ENCODE data around the gene EEF2KMT.
A peak's percentile ranks its signal among the peaks of the same experiment; 100 is the strongest.
"Not testable (repeated sequence)": the region's sequence is repeated elsewhere in the genome, so short reads cannot be mapped to it uniquely, and the experiment has no call there.

The EEF2KMT gene

GRCh38 chr16:5097470-5098220 is at the start of gene EEF2KMT:
Gene EEF2KMT, minus strand, starts transcription at chr16:5097795. Its CDS starts 56 bp downstream, at chr16:5097739.
- in situ Hi-C loops (cut with MboI; ENCODE audit: low pct_unique_long_range_greater_than_20kb, low sequenced_read_pairs), result not testable (repeated sequence)
- peak; percentile 98 for DNase-seq

- DNase-seq; in situ Hi-C loops (cut with MboI; ENCODE audit: low pct_unique_long_range_greater_than_20kb, low sequenced_read_pairs): not testable (repeated sequence)
Measured at GRCh38 chr16:5144621-5144956, 47.0 kb upstream of the EEF2KMT start.

GRCh38 chr16:5143761-5144620 is 46.4 kb upstream of the EEF2KMT start:
- in situ Hi-C loops (cut with MboI; ENCODE audit: low pct_unique_long_range_greater_than_20kb, low sequenced_read_pairs), result no loop called here

GRCh38 chr16:5140151-5140550 is 42.6 kb upstream of the EEF2KMT start:
- DNase-seq; in situ Hi-C loops (cut with MboI; ENCODE audit: low pct_unique_long_range_greater_than_20kb, low sequenced_read_pairs): not testable (repeated sequence)

More at GRCh38 chr16:5143761-5144620, 46.4 kb upstream of the EEF2KMT start:
- DNase-seq, result no peak

- in situ Hi-C loops (cut with MboI; ENCODE audit: low pct_unique_long_range_greater_than_20kb, low sequenced_read_pairs); DNase-seq: not testable (repeated sequence)
Measured at GRCh38 chr16:5134739-5135452, 37.3 kb upstream of the EEF2KMT start.

- in situ Hi-C loops (cut with MboI; ENCODE audit: low pct_unique_long_range_greater_than_20kb, low sequenced_read_pairs); DNase-seq: not testable (repeated sequence)
Measured at GRCh38 chr16:5132915-5133600, 35.5 kb upstream of the EEF2KMT start.

GRCh38 chr16:5131467-5132004 is 33.9 kb upstream of the EEF2KMT start:
- DNase-seq; in situ Hi-C loops (cut with MboI; ENCODE audit: low pct_unique_long_range_greater_than_20kb, low sequenced_read_pairs): not testable (repeated sequence)

GRCh38 chr16:5117300-5118087 is 19.9 kb upstream of the EEF2KMT start:
- DNase-seq, result peak; percentile 90
- in situ Hi-C loops (cut with MboI; ENCODE audit: low pct_unique_long_range_greater_than_20kb, low sequenced_read_pairs), result not testable (repeated sequence)

GRCh38 chr16:5116780-5117295 is 19.2 kb upstream of the EEF2KMT start:
- DNase-seq; in situ Hi-C loops (cut with MboI; ENCODE audit: low pct_unique_long_range_greater_than_20kb, low sequenced_read_pairs): not testable (repeated sequence)

GRCh38 chr16:5110933-5111332 is 13.3 kb upstream of the EEF2KMT start:
- DNase-seq; in situ Hi-C loops (cut with MboI; ENCODE audit: low pct_unique_long_range_greater_than_20kb, low sequenced_read_pairs): not testable (repeated sequence)

- no peak for DNase-seq
- in situ Hi-C loops (cut with MboI; ENCODE audit: low pct_unique_long_range_greater_than_20kb, low sequenced_read_pairs), result no loop called here
Measured at GRCh38 chr16:5108505-5109158, 11.0 kb upstream of the EEF2KMT start.

GRCh38 chr16:5105039-5105438 is 7.4 kb upstream of the EEF2KMT start:
- DNase-seq; in situ Hi-C loops (cut with MboI; ENCODE audit: low pct_unique_long_range_greater_than_20kb, low sequenced_read_pairs): not testable (repeated sequence)

GRCh38 chr16:5103296-5104032 is 5.9 kb upstream of the EEF2KMT start:
- in situ Hi-C loops (cut with MboI; ENCODE audit: low pct_unique_long_range_greater_than_20kb, low sequenced_read_pairs); DNase-seq: not testable (repeated sequence)

- in situ Hi-C loops (cut with MboI; ENCODE audit: low pct_unique_long_range_greater_than_20kb, low sequenced_read_pairs); DNase-seq: not testable (repeated sequence)
Measured at GRCh38 chr16:5099174-5099573, 1.6 kb upstream of the EEF2KMT start.

GRCh38 chr16:5098221-5099159 is 895 bp upstream of the EEF2KMT start:
- in situ Hi-C loops (cut with MboI; ENCODE audit: low pct_unique_long_range_greater_than_20kb, low sequenced_read_pairs), result not testable (repeated sequence)
- DNase-seq, result peak; percentile 48
